ENCODE data around the gene MYL4. TPM values are rescaled to one million over a fixed set of nuclear protein-coding genes. Genes with fewer than 3 reads are reported as not detected.

The MYL4 gene
- total RNA-seq, 1 experiment from 2014 or later = not detected

- intact Hi-C loops (cut with micrococcal nuclease; ENCODE audit: unreplicated experiment) = no loop called here
- H3K27me3 ChIP-seq (replicated peaks; ENCODE audit: insufficient read depth, low read depth, low read length, poor library complexity) = no peaks in the 10 kb centered on the region
- BruUV-seq (replicated peaks) = no TSS peak
- CTCF ChIA-PET = no interaction called here
- POLR2A ChIA-PET (ENCODE audit: low non-redundant PET) = interaction anchor here (0.5 kb wide), 1 partner anchor 90 kb away, joined by 3 read pairs; no protein-coding TSS in a partner anchor
- H3K4me3 ChIP-seq (ENCODE audit: low read depth, low read length, poor library complexity, severe bottlenecking) = no peak overlapping the region
- H3K9me3 ChIP-seq (ENCODE audit: low read depth, low read length, poor library complexity, severe bottlenecking) = no peaks in the 10 kb centered on the region
- no peak for DNase-seq (ENCODE audit: low spot score)
- H3K27ac ChIP-seq (ENCODE audit: low read depth, low read length, poor library complexity, severe bottlenecking) = no peak overlapping the region
- H3K4me1 ChIP-seq (ENCODE audit: insufficient read depth, low read length, poor library complexity, severe bottlenecking) = peaks cover 3% of the 10 kb centered on the region
- TF ChIP-seq EZH2 (IDR thresholded peaks at IDR 0.05; ENCODE audit: borderline replicate concordance, low read depth, low read length, poor library complexity, severe bottlenecking) = no peak
- no peak for TF ChIP-seq CTCF (conservative IDR thresholded peaks at IDR 0.05; ENCODE audit: low read depth, low read length)
- H3K36me3 ChIP-seq (ENCODE audit: insufficient read depth, low read length, poor library complexity, severe bottlenecking) = no peaks in the 10 kb centered on the region
These were observed 21.7 kb downstream of the MYL4 start for GRCh38 chr17:47230864-47231263.

GRCh38 chr17:47231334-47231733 is 22.2 kb downstream of the MYL4 start:
- peaks cover 3% of the 10 kb centered on the region for H3K4me1 ChIP-seq (ENCODE audit: insufficient read depth, low read length, poor library complexity, severe bottlenecking)
- H3K27ac ChIP-seq (ENCODE audit: low read depth, low read length, poor library complexity, severe bottlenecking) = no peak overlapping the region
- H3K4me3 ChIP-seq (ENCODE audit: low read depth, low read length, poor library complexity, severe bottlenecking) = no peak overlapping the region
- ChIA-PET CTCF (interaction anchor here (0.6 kb wide), 1 partner anchor 330 kb away, joined by 6 read pairs; no protein-coding TSS in a partner anchor), POLR2A (ENCODE audit: low non-redundant PET) (no interaction called here)
- H3K27me3 ChIP-seq (replicated peaks; ENCODE audit: insufficient read depth, low read depth, low read length, poor library complexity) = no peaks in the 10 kb centered on the region
- DNase-seq (ENCODE audit: low spot score) = no peak
- BruUV-seq (replicated peaks) = no TSS peak
- no peaks in the 10 kb centered on the region for H3K9me3 ChIP-seq (ENCODE audit: low read depth, low read length, poor library complexity, severe bottlenecking)
- TF ChIP-seq EZH2 (IDR thresholded peaks at IDR 0.05; ENCODE audit: borderline replicate concordance, low read depth, low read length, poor library complexity, severe bottlenecking) (no peak), CTCF (conservative IDR thresholded peaks at IDR 0.05; ENCODE audit: low read depth, low read length) (no peak)
- no peaks in the 10 kb centered on the region for H3K36me3 ChIP-seq (ENCODE audit: insufficient read depth, low read length, poor library complexity, severe bottlenecking)
- intact Hi-C loops (cut with micrococcal nuclease; ENCODE audit: unreplicated experiment) = no loop called here

- TF ChIP-seq CTCF (conservative IDR thresholded peaks at IDR 0.05; ENCODE audit: low read depth, low read length) = no peak
- TF ChIP-seq EZH2 (IDR thresholded peaks at IDR 0.05; ENCODE audit: borderline replicate concordance, low read depth, low read length, poor library complexity, severe bottlenecking) = no peak
- CTCF ChIA-PET = interaction anchor here (0.6 kb wide), 1 partner anchor 331 kb away, joined by 6 read pairs; no protein-coding TSS in a partner anchor
- Histone ChIP-seq H3K27me3 (replicated peaks; ENCODE audit: insufficient read depth, low read depth, low read length, poor library complexity) (no peaks in the 10 kb centered on the region), H3K27ac (ENCODE audit: low read depth, low read length, poor library complexity, severe bottlenecking) (no peak overlapping the region), H3K4me3 (ENCODE audit: low read depth, low read length, poor library complexity, severe bottlenecking) (no peak overlapping the region), H3K9me3 (ENCODE audit: low read depth, low read length, poor library complexity, severe bottlenecking) (no peaks in the 10 kb centered on the region), H3K36me3 (ENCODE audit: insufficient read depth, low read length, poor library complexity, severe bottlenecking) (no peaks in the 10 kb centered on the region), H3K4me1 (ENCODE audit: insufficient read depth, low read length, poor library complexity, severe bottlenecking) (peaks cover 3% of the 10 kb centered on the region)
- DNase-seq (ENCODE audit: low spot score) = no peak
- intact Hi-C loops (cut with micrococcal nuclease; ENCODE audit: unreplicated experiment) = no loop called here
- BruUV-seq (replicated peaks) = no TSS peak
- POLR2A ChIA-PET (ENCODE audit: low non-redundant PET) = no interaction called here
These were observed 22.7 kb downstream of the MYL4 start for GRCh38 chr17:47231866-47232265.

Data from A673 (cell line).